Tibial nerve (tissue), 4 donors: Measurements from ENCODE around the gene TM9SF4. TPM values are rescaled to one million over a fixed set of nuclear protein-coding genes. Genes with fewer than 3 reads are reported as not detected.

ENCODE experiments used
- DNase-seq, 2 donors: peaks; one replicate each; pipeline ENCODE4 v3.0.0-alpha.2; 2019; ENCODE audit warnings: low spot score in 2 of 2
- H3K27ac ChIP-seq, 4 donors: fragments of 200-600 bp; sonication (generic) in 3 of 4; one replicate each; pipeline ENCODE4 v1.5.1; 2017 to 2019; ENCODE audit warnings: mild to moderate bottlenecking in 1 of 4
- H3K27me3 ChIP-seq, 2 donors: fragments of 200-600 bp; sonication (generic) in 1 of 2; one replicate each; pipeline versions ENCODE4 v1.5.1 to v1.6.0; 2017 to 2019
- H3K36me3 ChIP-seq, 3 donors: fragments of 200-600 bp; sonication (generic); one replicate each; pipeline ENCODE4 v1.5.1; 2018 to 2019
- H3K4me1 ChIP-seq, 4 donors: fragments of 200-600 bp; sonication (generic) in 3 of 4; one replicate each; pipeline ENCODE4 v1.5.1; 2017 to 2019
- H3K4me3 ChIP-seq, 4 donors: fragments of 200-600 bp; sonication (generic) in 3 of 4; one replicate each; pipeline ENCODE4 v1.5.1; 2017 to 2019; ENCODE audit warnings: mild to moderate bottlenecking in 1 of 4, moderate library complexity in 1 of 4
- H3K9me3 ChIP-seq, 4 donors: fragments of 200-600 bp; sonication (generic) in 3 of 4; one replicate each; pipeline ENCODE4 v1.5.1; 2017 to 2019
- CTCF ChIP-seq, 5 experiments: fragments of 200-600 bp in 3 of 5; fragments of 450-650 bp in 2 of 5; sonication (generic) in 3 of 5; IDR thresholded peaks; one replicate each; pipeline ENCODE4 v1.5.1; 2016 to 2019; ENCODE audit warnings: antibody characterized with exemption in 5 of 5, mild to moderate bottlenecking in 3 of 5, moderate library complexity in 2 of 5
- EP300 ChIP-seq, 2 donors: sonication (generic); formaldehyde crosslinking; IDR thresholded peaks; one replicate each; pipeline ENCODE4 v1.6.1; 2017; ENCODE audit warnings: antibody characterized with exemption in 2 of 2, mild to moderate bottlenecking in 1 of 2
- POLR2A ChIP-seq, 2 donors: fragments of 450-650 bp; IDR thresholded peaks; one replicate each; pipeline ENCODE4 v1.6.1; 2017; ENCODE audit warnings: antibody characterized with exemption in 2 of 2, mild to moderate bottlenecking in 2 of 2, moderate library complexity in 2 of 2
- WGBS, 2 donors: methylation state at CpG; one replicate each; pipeline ENCODE4 v1.1.5; 2018; 5-methylcytosine and 5-hydroxymethylcytosine counted together
- total RNA-seq, 4 donors: library from RNA; depleted of rRNA; stranded (reverse); fragments of >200 nt; gene quantifications; one replicate each; pipeline ENCODE4 v1.1.0, GENCODE V29; 2016

The TM9SF4 gene
- total RNA-seq, 4 donors from 2014 or later: 23.1 to 40.5 (median 28.8) TPM

DNA sequence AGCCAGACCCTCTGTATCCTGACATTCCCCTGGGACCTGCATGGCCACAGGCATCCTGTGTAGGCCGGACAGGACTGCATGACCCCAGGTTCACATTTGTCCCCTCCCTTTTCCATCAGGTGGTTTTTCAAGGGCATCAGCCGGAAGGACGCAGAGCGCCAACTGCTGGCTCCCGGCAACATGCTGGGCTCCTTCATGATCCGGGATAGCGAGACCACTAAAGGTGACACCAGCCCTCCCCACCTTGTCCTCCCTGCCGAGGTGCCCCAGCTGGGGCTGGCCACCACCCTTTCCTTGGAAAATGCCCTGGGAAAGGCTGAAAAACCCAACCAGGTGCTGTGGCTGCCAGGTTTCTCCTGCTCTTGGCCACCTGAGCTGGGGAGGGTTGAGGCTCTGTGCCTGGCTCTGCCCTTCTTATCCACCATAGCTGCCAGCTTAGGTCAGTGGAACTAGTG is 29.8 kb upstream of the TM9SF4 start:
- Histone ChIP-seq H3K9me3 (no peaks in the 10 kb centered on the region), H3K36me3 (no peaks in the 10 kb centered on the region), H3K27ac (no peak overlapping the region), H3K4me1 (no peaks in the 10 kb centered on the region), H3K4me3 (no peak overlapping the region), H3K27me3 (peaks cover 0 to 5% of the 10 kb centered on the region in 2 donors)
- WGBS, 2 donors: 57 to 66% methylated on average over 8 of the region's 8 CpGs
- no peak for DNase-seq
- no peak for TF ChIP-seq POLR2A (IDR thresholded peaks at IDR 0.05)
- TF ChIP-seq CTCF (IDR thresholded peaks at IDR 0.05): no peak
- TF ChIP-seq EP300 (IDR thresholded peaks at IDR 0.05): no peak

DNA sequence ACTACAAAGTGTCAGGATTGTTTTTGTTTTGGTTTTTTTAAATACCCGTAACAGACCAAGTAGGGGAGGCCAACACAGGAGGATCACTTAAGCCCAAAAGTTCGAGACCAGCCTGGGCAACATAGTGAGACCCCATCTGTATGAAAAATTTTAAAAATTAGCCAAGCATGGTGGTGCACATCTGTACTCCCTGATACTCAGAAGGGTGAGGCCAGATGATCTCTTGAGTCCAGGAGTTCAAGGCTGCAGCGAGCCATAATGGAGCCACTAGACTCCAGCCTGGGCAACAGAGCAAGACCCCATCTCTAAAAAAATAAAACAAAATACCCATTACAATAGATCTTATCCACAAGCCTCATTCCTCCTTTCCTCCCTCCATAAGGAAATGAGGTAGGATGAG is 28.7 kb upstream of the TM9SF4 start:
- Histone ChIP-seq H3K27ac (no peak overlapping the region), H3K36me3 (no peaks in the 10 kb centered on the region), H3K4me1 (no peaks in the 10 kb centered on the region), H3K4me3 (no peak overlapping the region), H3K27me3 (peaks cover 0 to 5% of the 10 kb centered on the region in 2 donors), H3K9me3 (no peaks in the 10 kb centered on the region)
- TF ChIP-seq POLR2A (IDR thresholded peaks at IDR 0.05) (no peak), EP300 (IDR thresholded peaks at IDR 0.05) (no peak), CTCF (IDR thresholded peaks at IDR 0.05) (no peak)
- no peak for DNase-seq
- WGBS, 2 donors: 67 to 95% methylated on average over 3 of the region's 3 CpGs

- 88 to 92% methylated on average over 6 of the region's 6 CpGs for WGBS, 2 donors
- TF ChIP-seq EP300 (IDR thresholded peaks at IDR 0.05): no peak
- no peak for TF ChIP-seq POLR2A (IDR thresholded peaks at IDR 0.05)
- no peak for TF ChIP-seq CTCF (IDR thresholded peaks at IDR 0.05)
- Histone ChIP-seq H3K4me1 (no peaks in the 10 kb centered on the region), H3K36me3 (no peaks in the 10 kb centered on the region), H3K27ac (no peak overlapping the region), H3K9me3 (no peaks in the 10 kb centered on the region), H3K4me3 (no peak overlapping the region), H3K27me3 (peaks cover 0 to 5% of the 10 kb centered on the region in 2 donors)
- DNase-seq: no peak
Observed at GRCh38 chr20:32083469-32083868, 26.0 kb upstream of the TM9SF4 start.

- Histone ChIP-seq H3K27ac (no peak overlapping the region), H3K36me3 (no peaks in the 10 kb centered on the region), H3K27me3 (peaks cover 0 to 5% of the 10 kb centered on the region in 2 donors), H3K4me1 (no peaks in the 10 kb centered on the region), H3K4me3 (no peak overlapping the region), H3K9me3 (peaks cover 0 to 3% (median 0%) of the 10 kb centered on the region in 4 donors)
- TF ChIP-seq POLR2A (IDR thresholded peaks at IDR 0.05) (no peak), EP300 (IDR thresholded peaks at IDR 0.05) (no peak), CTCF (IDR thresholded peaks at IDR 0.05) (no peak)
- no peak for DNase-seq
- WGBS, 2 donors: 66 to 76% methylated on average over 3 of the region's 3 CpGs
Observed at GRCh38 chr20:32087070-32087469, 22.4 kb upstream of the TM9SF4 start.

DNA sequence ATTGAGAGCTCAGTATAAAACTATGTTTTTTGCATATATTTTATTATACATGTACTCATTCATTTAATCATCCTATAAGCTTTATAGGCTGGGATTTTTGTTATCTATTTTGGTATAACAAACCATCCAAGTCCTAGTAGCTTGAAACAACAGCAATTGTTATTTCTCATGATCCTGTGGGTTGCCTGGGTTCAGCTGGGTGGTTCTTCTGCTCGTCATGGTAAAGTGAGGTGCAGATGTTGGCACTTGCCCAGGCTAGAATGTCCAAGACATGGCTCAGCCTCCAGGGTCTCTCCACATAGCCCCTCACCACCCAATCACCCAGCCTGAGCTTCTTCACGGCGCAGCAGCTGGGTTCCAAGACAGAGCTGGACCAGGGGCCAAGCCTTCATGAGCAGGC is 20.8 kb upstream of the TM9SF4 start:
- DNase-seq: no peak
- WGBS, 2 donors: 94 to 96% methylated on average over 3 of the region's 3 CpGs
- no peak overlapping the region for H3K27ac ChIP-seq
- H3K4me1 ChIP-seq: no peaks in the 10 kb centered on the region
- TF ChIP-seq CTCF (IDR thresholded peaks at IDR 0.05) (no peak), POLR2A (IDR thresholded peaks at IDR 0.05) (no peak), EP300 (IDR thresholded peaks at IDR 0.05) (no peak)
- no peaks in the 10 kb centered on the region for H3K36me3 ChIP-seq
- no peaks in the 10 kb centered on the region for H3K27me3 ChIP-seq
- no peak overlapping the region for H3K4me3 ChIP-seq
- peaks cover 0 to 3% (median 0%) of the 10 kb centered on the region in 4 donors for H3K9me3 ChIP-seq
